GM12878 (cell line): ENCODE results near the gene BTG1. TPM values are rescaled to one million over a fixed set of nuclear protein-coding genes. Genes with fewer than 3 reads are reported as not detected.
A peak's percentile ranks its signal among the peaks of the same experiment; 100 is the strongest.

Experiments
- ATAC-seq: fragments of 200-7000 bp; cut with Tn5 transposase; 3 replicates; pipeline ENCODE4 v1.9.1; 2020; ENCODE audit warnings: mild to moderate bottlenecking, moderate library complexity
- Bru-seq: library from RNA; stranded (reverse); fragments of 400-500 nt; gene quantifications from one replicate; lab custom pipeline; 2021; lab: Mats Ljungman, UMichigan
- BruChase-seq, 2 experiments: library from RNA; stranded (reverse); fragments of 400-500 nt; gene quantifications; one replicate each; lab custom pipeline; 2021; lab: Mats Ljungman, UMichigan
- BruUV-seq: library from RNA; stranded (reverse); fragments of 400-500 nt; replicated peaks from 2 replicates; lab custom pipeline; 2021; lab: Mats Ljungman, UMichigan
- CTCF ChIA-PET: fragments of 300-600 bp; sonication (Branson Sonifier 250); formaldehyde crosslinking; extraction: SDS; loops from one replicate; lab custom pipeline; 2021; ENCODE audit warnings: inconsistent platforms; lab: Yijun Ruan, JAX
- POLR2A ChIA-PET: fragments of 350-600 bp; formaldehyde crosslinking; extraction: SDS; loops from one replicate; lab custom pipeline; 2021; ENCODE audit warnings: inconsistent platforms; lab: Charles Lee
- RAD21 ChIA-PET: fragments of 300-600 bp; sonication (Branson Sonifier 250); formaldehyde crosslinking; loops from one replicate; lab custom pipeline; 2023; ENCODE audit warnings: antibody characterized with exemption; ENCODE audit not compliant: unreplicated experiment; lab: Charles Lee
- SMC1A ChIA-PET: fragments of 300-600 bp; sonication (Branson Sonifier 250); formaldehyde crosslinking; loops from one replicate; lab custom pipeline; 2023; ENCODE audit not compliant: unreplicated experiment, uncharacterized antibody; lab: Charles Lee
- DNase-seq: peaks from one replicate; pipeline ENCODE4 v3.0.0-alpha.2; 2011; ENCODE audit warnings: low read depth, low spot score
- FAIRE-seq: peaks from 3 replicates; lab custom pipeline; 2011; peaks lifted over from hg19 to GRCh38; lab: Jason Lieb, UNC
- H2AFZ ChIP-seq: 2 replicates; pipeline ENCODE4 v1.6.0; 2011; ENCODE audit warnings: low read depth, low read length, control low read depth; ENCODE audit not compliant: control insufficient read depth
- H3K27ac ChIP-seq: 2 replicates; pipeline ENCODE4 v1.5.1; 2011; ENCODE audit warnings: control low read depth; ENCODE audit not compliant: control insufficient read depth, insufficient read depth
- H3K27me3 ChIP-seq, 2 experiments: replicated peaks in 1 of 2; 2 replicates each; pipeline versions ENCODE4 v1.6.0 to v1.6.1; 2011; ENCODE audit warnings: low read length in 1 of 2; ENCODE audit not compliant: control insufficient read depth in 2 of 2, insufficient read depth in 2 of 2
- H3K36me3 ChIP-seq, 2 experiments: 2 replicates each; pipeline ENCODE4 v1.5.1; 2011; ENCODE audit warnings: low read length in 1 of 2; ENCODE audit not compliant: control insufficient read depth in 2 of 2, insufficient read depth in 2 of 2
- H3K4me1 ChIP-seq: 2 replicates; pipeline ENCODE4 v1.6.1; 2011; ENCODE audit warnings: mild to moderate bottlenecking, low read length, moderate library complexity, mixed read lengths; ENCODE audit not compliant: control insufficient read depth, insufficient read depth
- H3K4me2 ChIP-seq: 2 replicates; pipeline ENCODE4 v1.6.0; 2011; ENCODE audit warnings: control low read depth; ENCODE audit not compliant: control insufficient read depth, insufficient read depth
- H3K4me3 ChIP-seq: fragments of 200-600 bp; sonication (generic); 2 replicates; pipeline ENCODE4 v1.5.1; 2016
- H3K79me2 ChIP-seq: 2 replicates; pipeline ENCODE4 v1.6.0; 2011; ENCODE audit warnings: low read length; ENCODE audit not compliant: control insufficient read depth, insufficient read depth
- H3K9ac ChIP-seq: 2 replicates; pipeline ENCODE4 v1.8.0; 2011; ENCODE audit warnings: low read length, control low read depth, mixed read lengths; ENCODE audit not compliant: control insufficient read depth, insufficient read depth
- H3K9me3 ChIP-seq: replicated peaks from 3 replicates; pipeline ENCODE4 v1.5.1; 2011; ENCODE audit warnings: mild to moderate bottlenecking, low read length; ENCODE audit not compliant: control insufficient read depth, insufficient read depth
- H4K20me1 ChIP-seq: 2 replicates; pipeline ENCODE4 v1.6.0; 2011; ENCODE audit not compliant: control insufficient read depth, insufficient read depth
- E2F8 ChIP-seq: fragments of 450-650 bp; IDR thresholded peaks from 2 replicates; pipeline ENCODE4 v1.6.1; 2018; ENCODE audit warnings: mild to moderate bottlenecking, low read depth, moderate library complexity; ENCODE audit not compliant: partially characterized antibody
- JUNB ChIP-seq: IDR thresholded peaks from 2 replicates; pipeline ENCODE4 v1.6.1; 2016; ENCODE audit warnings: antibody characterized with exemption, mild to moderate bottlenecking
- MTA2 ChIP-seq: fragments of 450-650 bp; IDR thresholded peaks from 2 replicates; pipeline ENCODE4 v1.6.1; 2016; ENCODE audit warnings: low read depth, mild to moderate bottlenecking, moderate library complexity
- NFIC ChIP-seq: IDR thresholded peaks from 2 replicates; pipeline ENCODE4 v1.6.1; 2012; ENCODE audit warnings: low read depth, mild to moderate bottlenecking, inconsistent platforms, low read length, moderate library complexity
- NR2C1 ChIP-seq: fragments of 450-650 bp; IDR thresholded peaks from 2 replicates; pipeline ENCODE4 v1.6.1; 2017; ENCODE audit warnings: antibody characterized with exemption, mild to moderate bottlenecking, moderate library complexity
- RB1 ChIP-seq: fragments of 450-650 bp; formaldehyde crosslinking; IDR thresholded peaks from 2 replicates; pipeline ENCODE4 v1.6.1; 2017; ENCODE audit warnings: mild to moderate bottlenecking, borderline replicate concordance
- STAT3 ChIP-seq: IDR thresholded peaks from 2 replicates; pipeline ENCODE4 v1.6.1; 2011; ENCODE audit warnings: low read depth, low read length, improper control_type of control experiment
- YY1 ChIP-seq: IDR thresholded peaks from 2 replicates; pipeline ENCODE4 v1.6.1; 2011; ENCODE audit warnings: low read depth, mild to moderate bottlenecking, low read length
- ZNF687 ChIP-seq: fragments of 450-650 bp; IDR thresholded peaks from 2 replicates; pipeline ENCODE4 v1.6.1; 2017; ENCODE audit warnings: mild to moderate bottlenecking, moderate library complexity
- ZZZ3 ChIP-seq: IDR thresholded peaks from 2 replicates; pipeline ENCODE4 v1.6.1; 2011; ENCODE audit warnings: low read depth; ENCODE audit not compliant: control insufficient read depth, insufficient read length
- WGBS: methylation state at CpG from one replicate; pipeline ENCODE4 v1.1.6; 2016; ENCODE audit warnings: low lambda C conversion rate; ENCODE audit not compliant: insufficient replicate concordance, insufficient coverage; ENCODE audit errors: missing lambda C conversion rate; 5-methylcytosine and 5-hydroxymethylcytosine counted together
- in situ Hi-C: fragments of 300-500 bp; cut with MboI; formaldehyde crosslinking; loops from 9 replicates; pipeline ENCODE4 v1.14.3; 2018; ENCODE audit warnings: mixed read lengths
- intact Hi-C: fragments of 100-400 bp; cut with micrococcal nuclease; formaldehyde crosslinking; loops from one replicate; pipeline ENCODE4 v1.14.2; 2022; ENCODE audit not compliant: unreplicated experiment
- long read RNA-seq, 2 experiments: library from polyadenylated mRNA; unstranded; transcript quantifications; one replicate each; pipeline ENCODE4 v2.0.0, GENCODE V29; 2019 to 2020
- polyA minus RNA-seq, 3 experiments: library from RNA; depleted of rRNA, polyadenylated mRNA; stranded (reverse); fragments of >200 nt; gene quantifications; 2 replicates each; pipeline ENCODE4 v1.2.3, GENCODE V29; 2011
- polyA plus RNA-seq, 11 experiments: library from polyadenylated mRNA; depleted of rRNA in 4 of 11; unstranded in 6 of 11; stranded (reverse) in 5 of 11; fragments of >200 nt; fragmentation: Nextera tagmentation in 4 of 11; fragmentation: Illumina TruSeq in 1 of 11; extraction: Ambion mirVana in 4 of 11; extraction: Trizol in 1 of 11; gene quantifications; 1 replicate in 1 of 11; 2 replicates in 10 of 11; pipeline versions ENCODE4 v1.2.1 to v1.2.3, GENCODE V29; 2011 to 2016; ENCODE audit warnings: inconsistent platforms in 2 of 11, missing spikeins in 2 of 11, low read depth in 1 of 11
- total RNA-seq, 4 experiments: library from RNA; depleted of rRNA in 3 of 4; stranded (reverse); fragments of >200 nt in 3 of 4; fragmentation: Illumina TruSeq in 1 of 4; extraction: Trizol in 1 of 4; gene quantifications; 2 replicates each; pipeline versions ENCODE4 v1.2.1 to v1.2.3, GENCODE V29; 2013 to 2021

Gene BTG1
- 121 and 128 TPM in 2 replicates for total RNA-seq (2013; cell fraction: nucleolus; rRNA removed)
- 27.3 and 27.8 TPM in 2 replicates for total RNA-seq (2014; rRNA removed)
- total RNA-seq (2014; rRNA removed; fragmentation: Illumina TruSeq; extraction: Trizol) = 34.0 and 35.3 TPM in 2 replicates
- total RNA-seq (2021) = 186 and 194 TPM in 2 replicates
- 72.3 TPM for polyA plus RNA-seq (2011; ENCODE audit: low read depth)
- polyA plus RNA-seq (2011; rRNA removed) = 100 and 164 TPM in 2 replicates
- 153 and 176 TPM in 2 replicates for polyA plus RNA-seq (2011; cell fraction: cytosol; rRNA removed)
- polyA plus RNA-seq (2011; cell fraction: nucleus; rRNA removed) = 119 and 192 TPM in 2 replicates
- 131 and 205 TPM in 2 replicates for polyA plus RNA-seq (2012)
- polyA plus RNA-seq (2014; fragmentation: Illumina TruSeq; extraction: Trizol) = 46.4 and 59.9 TPM in 2 replicates
- 10 to 100 TPM; 23.7 to 61.5 TPM for polyA plus RNA-seq (2014; fragmentation: Nextera tagmentation; extraction: Ambion mirVana)
- polyA plus RNA-seq (2014; rRNA removed) = 51.3 and 60.2 TPM in 2 replicates
- 100 to 1,000 TPM in 1 of 2 experiments, 10 to 100 TPM in 1; 97.0 to 147 TPM for polyA plus RNA-seq (2016; fragmentation: Nextera tagmentation; extraction: Ambion mirVana)
- polyA minus RNA-seq (2011; rRNA and poly(A)+ RNA removed) = 209 and 266 TPM in 2 replicates
- 81.5 and 90.4 TPM in 2 replicates for polyA minus RNA-seq (2011; cell fraction: cytosol; rRNA and poly(A)+ RNA removed)
- polyA minus RNA-seq (2011; cell fraction: nucleus; rRNA and poly(A)+ RNA removed) = 130 and 142 TPM in 2 replicates
- percentile 100 among the genes with signal in this experiment for Bru-seq, nascent RNA
- BruChase-seq, experiment 1, labeled RNA remaining after a 6-hour chase = percentile 99 among the genes with signal in this experiment
- BruChase-seq, experiment 2, labeled RNA remaining after a 2-hour chase = percentile 100 among the genes with signal in this experiment
- long read RNA-seq, experiment 1, full-length matches to known transcripts = 112 of 114 reads
- long read RNA-seq, experiment 1, partial matches to known transcripts = 0 of 114 reads
- long read RNA-seq, experiment 1, other reads (novel, unspliced or antisense) = 2 of 114 reads
- long read RNA-seq, experiment 2, full-length matches to known transcripts = 30 of 55 reads
- long read RNA-seq, experiment 2, partial matches to known transcripts = 0 of 55 reads
- long read RNA-seq, experiment 2, other reads (novel, unspliced or antisense) = 25 of 55 reads

GRCh38 chr12:92145731-92146496 lies at the start of gene BTG1:
BTG1 (minus strand) TSS chr12:92145846; CDS start chr12:92145535, 311 bp downstream.
- Histone ChIP-seq H3K9ac (peak within 1 kb of the TSS; percentile 96), H3K4me3 (peak within 1 kb of the TSS; percentile 89), H3K79me2 (peaks cover 76% of the 10 kb centered on the region), H3K27me3 (no peaks in the 10 kb centered on the region), H3K36me3 (peaks cover 0 to 10% of the 10 kb centered on the region in 2 experiments; a peak in 1 of 4 replicates), H3K4me1 (peaks cover 8% of the 10 kb centered on the region), H3K9me3 (no peaks in the 10 kb centered on the region), H2AFZ (peak within 1 kb of the TSS; percentile 64), H3K27ac (peak within 1 kb of the TSS; percentile 94), H4K20me1 (0 out of 2 replicates have a peak, but pooled peaks cover 2% of the 10 kb centered on the region), H3K4me2 (peak within 1 kb of the TSS; percentile 57)
- POLR2A ChIA-PET = interaction anchor here (0.6 to 10.9 kb wide), 50 partner anchors 12 to 423 kb away, joined by 3 to 222 read pairs (median 4); no protein-coding TSS in a partner anchor
- FAIRE-seq (peak; percentile 96), DNase-seq (peak; percentile 100), ATAC-seq (peak; percentile 72)
- no TSS peak for BruUV-seq
- CTCF ChIA-PET = interaction anchor here (0.6 to 4.6 kb wide), 22 partner anchors 9 to 426 kb away, joined by 3 to 29 read pairs (median 4); no protein-coding TSS in a partner anchor
- RAD21 ChIA-PET = interaction anchor here (0.6 to 9.9 kb wide), 79 partner anchors 10 to 765 kb away, joined by 3 to 167 read pairs (median 5); no protein-coding TSS in a partner anchor
- SMC1A ChIA-PET = interaction anchor here (0.5 to 7.5 kb wide), 47 partner anchors 10 to 764 kb away, joined by 3 to 98 read pairs (median 5); no protein-coding TSS in a partner anchor
- in situ Hi-C loops (loop anchor here (5.0 to 25.0 kb wide), 3 partner anchors 256 to 559 kb away; no protein-coding TSS in a partner anchor), intact Hi-C loops (loop anchor here (1.0 to 5.0 kb wide), 7 partner anchors 39 to 425 kb away; no protein-coding TSS in a partner anchor)
- WGBS = under 1% methylated on average over 53 of the region's 61 CpGs
- TF ChIP-seq RB1 (peak; percentile 43; the same call in 1 of the 2 replicates), NFIC (0 out of 2 replicates have a peak, but pooled peaks have one; percentile 24), STAT3 (no peak), MTA2 (no peak), YY1 (peak; percentile 94), JUNB (no peak), ZZZ3 (no peak), E2F8 (peak; percentile 72), ZNF687 (peak; percentile 98), NR2C1 (no peak)
